DMS114 treated with DMSO at 0.1 percent for 48 hours (cell line): Measurements from ENCODE around the gene DMPK.

Experiments used
- DNase-seq: peaks from one replicate; lab custom pipeline; 2025; ENCODE audit not compliant: unreplicated experiment; lab: John Stamatoyannopoulos, UW

Gene DMPK

GRCh38 chr19:45770192-45771101 lies 11.8 kb downstream of the DMPK start:
- peak; percentile 86 for DNase-seq

GRCh38 chr19:45769821-45770191 lies 12.5 kb downstream of the DMPK start:
- DNase-seq: no peak

- DNase-seq: peak; percentile 84
Measured at GRCh38 chr19:45768984-45769782, 13.1 kb downstream of the DMPK start, which contains the start of gene SIX5. TSS of gene SIX5 (minus strand) at chr19:45769252. CDS start at chr19:45768844, 408 bp downstream.

GRCh38 chr19:45768655-45768983 lies 13.7 kb downstream of the DMPK start:
- no peak for DNase-seq

GRCh38 chr19:45767881-45768654 lies 14.2 kb downstream of the DMPK start:
- DNase-seq: no peak

GRCh38 chr19:45767410-45767880 lies 14.8 kb downstream of the DMPK start:
- DNase-seq: peak; percentile 18

GRCh38 chr19:45766869-45767346 lies 15.4 kb downstream of the DMPK start:
- no peak for DNase-seq

- no peak for DNase-seq
Measured at GRCh38 chr19:45766296-45766868, 15.9 kb downstream of the DMPK start.

GRCh38 chr19:45765702-45766295 lies 16.5 kb downstream of the DMPK start:
- DNase-seq: no peak

- no peak for DNase-seq
Measured at GRCh38 chr19:45764945-45765701, 17.2 kb downstream of the DMPK start.

- no peak for DNase-seq
Measured at GRCh38 chr19:45764475-45764874, 17.8 kb downstream of the DMPK start.

- no peak for DNase-seq
Measured at GRCh38 chr19:45763691-45764294, 18.5 kb downstream of the DMPK start.

GRCh38 chr19:45762870-45763631 lies 19.2 kb downstream of the DMPK start:
- no peak for DNase-seq

GRCh38 chr19:45761714-45762113 lies 20.6 kb downstream of the DMPK start:
- DNase-seq: no peak

GRCh38 chr19:45758921-45759320 lies 23.4 kb downstream of the DMPK start:
- DNase-seq: no peak

- no peak for DNase-seq
Measured at GRCh38 chr19:45757695-45758094, 24.6 kb downstream of the DMPK start.

GRCh38 chr19:45754323-45754722 lies 28.0 kb downstream of the DMPK start:
- DNase-seq: no peak

GRCh38 chr19:45753548-45753947 lies 28.7 kb downstream of the DMPK start:
- DNase-seq: no peak
